IMR-90 (cell line): Measurements from ENCODE around the gene S100A4. TPM values are rescaled to one million over a fixed set of nuclear protein-coding genes. Genes with fewer than 3 reads are reported as not detected.

ENCODE experiments used
- MAFK ChIP-seq: IDR thresholded peaks from 2 replicates; pipeline ENCODE4 v1.6.1; 2012; ENCODE audit warnings: low read depth, low read length, improper control_type of control experiment
- POLR2A ChIP-seq: IDR thresholded peaks from 2 replicates; pipeline ENCODE4 v1.6.1; 2012; ENCODE audit warnings: mild to moderate bottlenecking, low read depth, low read length
- RAD21 ChIP-seq: IDR thresholded peaks from 2 replicates; pipeline ENCODE4 v1.6.1; 2012; ENCODE audit warnings: low read length, improper control_type of control experiment
- polyA plus RNA-seq, 3 experiments: library from polyadenylated mRNA; depleted of rRNA; stranded (reverse); fragments of >200 nt; gene quantifications; 2 replicates each; pipeline ENCODE4 v1.2.3, GENCODE V29; 2012; ENCODE audit warnings: low replicate concordance in 1 of 3
- total RNA-seq: library from RNA; depleted of rRNA; stranded (reverse); fragments of >200 nt; gene quantifications from 2 replicates; pipeline ENCODE4 v1.2.3, GENCODE V29; 2012

The S100A4 gene
- total and polyA plus RNA-seq, 2 of the 4 experiments (the other 2 are of a cell fraction): 5.6 to 16.6 TPM

DNA sequence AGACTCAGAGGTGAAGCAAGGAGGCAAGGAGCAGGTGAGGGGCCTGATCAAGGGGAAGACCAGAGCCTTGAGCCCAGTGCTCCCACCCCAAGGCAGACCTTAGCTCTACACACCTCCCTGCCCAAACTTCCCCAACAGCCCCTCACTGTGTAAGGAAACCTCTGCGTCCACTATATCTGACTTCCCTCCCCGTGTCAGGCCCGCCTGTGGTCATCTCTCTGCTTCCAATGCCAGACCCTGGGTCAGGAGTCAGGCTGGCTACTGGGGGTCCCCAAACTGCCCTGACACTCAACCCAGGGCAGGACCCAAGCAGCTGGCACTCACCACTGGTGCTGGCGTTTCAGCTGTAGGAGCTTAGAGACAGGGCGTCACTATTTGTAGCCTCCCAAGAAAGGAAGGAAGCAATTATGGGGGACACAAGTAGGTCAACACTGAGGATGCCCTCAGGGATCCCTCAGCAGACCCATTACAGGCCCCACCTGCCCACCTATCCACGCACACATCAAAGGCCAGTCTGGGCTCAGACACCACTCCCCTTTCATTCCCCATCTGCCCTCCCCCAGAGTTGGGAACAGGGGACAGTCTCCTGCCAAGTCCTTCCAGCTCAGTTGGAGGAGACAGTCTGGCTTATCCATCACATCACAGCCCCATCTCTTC, 4.3 kb upstream of the S100A4 start (continued):
- TF ChIP-seq RAD21: no peak
- TF ChIP-seq POLR2A: no peak
- TF ChIP-seq MAFK: no peak
